Activated CD4-positive, alpha-beta T cell treated with anti-CD3 and anti-CD28 coated beads, Interleukin-10, Interleukin-2, amounts not matched to agents 100 ng/mL and 50 ng/mL, durations not matched to agents 16 hours and 8 hours (primary cell): ENCODE data around the gene CSPG5.

Source experiments
- DNase-seq: peaks from one replicate; pipeline ENCODE4 v3.0.0-alpha.2; 2020

CSPG5 gene, protein sequence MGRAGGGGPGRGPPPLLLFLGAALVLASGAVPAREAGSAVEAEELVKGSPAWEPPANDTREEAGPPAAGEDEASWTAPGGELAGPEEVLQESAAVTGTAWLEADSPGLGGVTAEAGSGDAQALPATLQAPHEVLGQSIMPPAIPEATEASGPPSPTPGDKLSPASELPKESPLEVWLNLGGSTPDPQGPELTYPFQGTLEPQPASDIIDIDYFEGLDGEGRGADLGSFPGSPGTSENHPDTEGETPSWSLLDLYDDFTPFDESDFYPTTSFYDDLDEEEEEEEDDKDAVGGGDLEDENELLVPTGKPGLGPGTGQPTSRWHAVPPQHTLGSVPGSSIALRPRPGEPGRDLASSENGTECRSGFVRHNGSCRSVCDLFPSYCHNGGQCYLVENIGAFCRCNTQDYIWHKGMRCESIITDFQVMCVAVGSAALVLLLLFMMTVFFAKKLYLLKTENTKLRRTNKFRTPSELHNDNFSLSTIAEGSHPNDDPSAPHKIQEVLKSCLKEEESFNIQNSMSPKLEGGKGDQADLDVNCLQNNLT

DNA sequence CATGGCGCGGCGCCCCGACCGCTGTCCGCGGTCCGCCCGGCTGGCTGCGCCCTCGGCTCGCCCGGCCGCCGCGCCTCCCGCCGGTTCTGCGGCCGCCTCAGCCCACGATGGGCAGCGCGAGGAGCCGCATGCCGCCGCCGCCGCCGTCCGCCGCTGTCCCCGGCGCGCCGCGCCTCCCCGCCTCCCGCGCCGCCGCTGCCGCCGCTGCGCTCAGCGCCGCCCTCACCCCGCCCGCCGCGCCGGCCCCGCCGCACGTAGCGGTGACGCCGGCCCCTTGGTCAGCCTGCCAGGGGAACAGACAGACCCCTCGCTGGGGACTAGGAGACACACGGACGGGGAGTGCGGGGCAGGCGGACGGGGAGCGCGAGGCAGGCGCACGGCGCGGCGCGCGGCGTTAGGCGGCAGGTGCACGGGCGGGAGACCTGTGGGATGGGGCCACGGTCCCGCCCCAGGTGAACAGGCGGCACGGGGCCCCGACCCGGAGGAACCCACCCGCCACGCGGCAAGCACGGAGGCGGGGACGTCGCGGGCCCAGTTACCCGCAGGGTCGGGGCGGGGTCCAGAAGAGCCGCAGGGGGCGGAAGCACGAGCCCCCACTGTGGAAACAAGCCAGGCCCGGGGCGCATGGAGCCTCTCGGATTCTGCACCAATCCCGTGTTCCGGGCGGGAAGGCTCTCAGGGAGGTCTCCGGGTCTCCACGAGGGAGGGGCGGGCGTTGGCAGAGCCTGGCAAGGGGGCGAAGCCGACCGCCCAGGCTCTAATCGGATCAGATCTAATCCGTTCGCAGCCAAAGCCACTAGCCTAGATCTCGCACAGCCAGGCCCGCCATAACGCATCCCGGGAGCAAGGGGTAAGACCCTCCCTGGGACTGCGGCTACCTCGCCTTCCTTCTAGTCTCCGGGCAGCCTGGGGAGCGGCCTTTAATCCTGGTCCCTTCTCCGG lies at the start of gene CSPG5:
CSPG5 (minus strand) TSS at position 175 of the 942 bp plus-strand sequence; CDS start at position 3, 172 bp downstream.
- peak; percentile 13 for DNase-seq

DNA sequence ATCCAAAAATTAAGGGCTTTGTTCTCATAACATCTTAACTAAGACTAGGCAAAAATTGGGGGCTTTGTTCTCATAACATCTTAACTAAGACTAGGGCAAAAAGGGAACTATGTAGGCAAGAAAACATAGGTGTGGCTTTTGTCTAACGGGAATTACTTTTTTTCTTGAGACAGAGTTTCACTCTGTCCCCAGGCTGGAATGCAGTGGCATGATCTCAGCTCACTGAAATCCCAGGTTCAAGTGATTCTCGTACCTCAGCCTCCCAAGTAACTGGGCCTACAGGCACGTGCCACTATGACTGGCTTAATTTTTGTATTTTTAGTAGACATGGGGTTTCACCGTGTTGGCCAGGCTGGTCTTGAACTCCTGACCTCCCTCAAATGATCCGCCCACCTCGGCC lies 49.8 kb upstream of the CSPG5 start:
- no peak for DNase-seq

DNA sequence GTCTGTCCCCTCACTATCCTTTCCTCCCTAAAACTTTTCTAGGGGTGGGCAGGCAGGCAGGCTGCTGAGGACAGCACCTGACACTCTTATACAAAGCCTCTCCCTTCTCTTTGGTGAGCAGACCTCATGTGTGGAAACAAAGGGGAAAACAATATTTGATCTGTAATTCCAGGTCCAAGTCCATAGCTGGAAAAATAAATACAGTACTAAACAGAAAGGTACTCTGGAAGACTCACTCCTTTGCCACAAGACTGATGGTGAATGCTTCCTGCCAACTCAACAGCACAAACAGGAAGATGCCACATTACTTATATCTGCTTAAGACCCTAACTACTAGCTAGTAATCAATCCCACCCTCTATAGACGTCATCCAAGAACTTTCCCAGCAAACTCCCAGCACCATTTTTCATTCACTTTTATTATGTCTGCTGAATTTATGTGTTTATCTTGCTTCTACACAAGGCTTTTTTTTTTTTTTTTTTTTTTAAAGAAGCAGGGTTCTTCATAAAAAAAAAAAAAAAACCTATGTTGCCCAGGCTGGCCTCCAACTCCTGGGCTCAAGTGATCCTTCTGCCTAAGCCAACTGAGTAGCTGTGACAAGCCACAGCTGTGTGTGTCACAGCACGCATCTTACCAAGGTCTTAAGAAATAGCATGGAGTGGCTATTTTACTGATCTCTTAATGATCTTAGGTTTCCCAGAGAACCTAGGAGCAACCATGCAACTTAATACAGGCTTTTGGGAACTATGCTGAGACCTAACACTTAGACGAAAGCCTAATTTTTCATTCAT lies 44.2 kb upstream of the CSPG5 start:
- DNase-seq: no peak

DNA sequence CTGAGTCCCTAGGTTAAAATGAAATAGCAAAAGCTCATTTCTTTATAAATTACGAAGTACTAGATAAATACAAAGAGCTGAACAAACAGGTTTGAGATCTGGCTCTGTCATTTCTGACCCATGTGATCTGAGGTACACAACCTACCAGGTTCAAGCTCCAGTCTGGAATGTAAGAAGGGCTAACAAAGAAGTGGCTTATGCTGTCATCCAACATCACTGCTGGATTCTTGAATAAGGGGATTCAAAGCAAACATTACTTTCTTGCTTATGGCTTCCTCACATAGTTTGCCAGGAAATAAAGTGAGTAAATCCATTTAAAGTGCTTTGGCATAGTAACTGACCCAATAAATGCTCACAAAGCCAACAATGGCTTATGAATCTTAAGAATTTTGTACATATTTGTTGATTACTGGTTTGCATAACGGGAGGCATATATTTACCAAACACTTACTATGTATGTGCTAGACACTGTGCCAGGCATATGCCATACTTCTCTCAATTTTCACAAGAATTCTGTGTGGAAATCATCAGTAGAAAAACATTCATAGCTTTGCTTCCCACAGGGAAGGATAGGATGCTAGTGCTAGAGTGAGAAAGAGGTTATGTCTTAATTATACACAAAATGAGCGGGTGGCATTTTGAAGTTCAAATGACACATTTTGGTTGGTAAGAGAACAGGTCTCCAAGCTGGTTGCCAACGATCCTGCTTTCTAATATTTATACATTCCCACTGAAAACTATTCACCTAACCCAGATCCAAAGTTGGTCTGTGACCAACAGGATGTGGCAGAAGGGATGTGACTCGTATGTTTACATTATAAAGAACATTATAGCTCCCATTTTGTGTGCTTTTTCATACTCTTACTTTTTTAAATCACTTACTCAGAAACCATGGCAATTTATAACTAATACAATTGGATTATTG lies 38.7 kb upstream of the CSPG5 start:
- no peak for DNase-seq

DNA sequence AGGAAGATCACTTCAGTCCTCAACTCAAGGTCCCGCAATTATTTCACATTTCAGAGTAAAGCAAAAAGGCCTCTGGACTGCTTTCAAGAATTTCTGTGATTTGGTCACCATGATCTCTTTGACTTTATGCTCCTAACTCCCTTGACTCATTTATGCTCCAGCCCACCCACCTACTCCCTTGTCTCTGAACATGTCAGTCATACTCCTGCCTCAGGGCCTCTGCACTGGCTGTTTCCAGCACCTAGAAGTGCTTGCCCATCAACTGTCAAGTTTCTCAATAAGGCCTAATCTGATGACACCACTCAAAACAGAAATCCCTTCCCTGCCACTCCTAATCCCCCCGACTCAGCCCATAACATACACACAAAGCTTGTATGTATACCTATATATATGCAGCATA lies 36.1 kb upstream of the CSPG5 start:
- DNase-seq: no peak

DNA sequence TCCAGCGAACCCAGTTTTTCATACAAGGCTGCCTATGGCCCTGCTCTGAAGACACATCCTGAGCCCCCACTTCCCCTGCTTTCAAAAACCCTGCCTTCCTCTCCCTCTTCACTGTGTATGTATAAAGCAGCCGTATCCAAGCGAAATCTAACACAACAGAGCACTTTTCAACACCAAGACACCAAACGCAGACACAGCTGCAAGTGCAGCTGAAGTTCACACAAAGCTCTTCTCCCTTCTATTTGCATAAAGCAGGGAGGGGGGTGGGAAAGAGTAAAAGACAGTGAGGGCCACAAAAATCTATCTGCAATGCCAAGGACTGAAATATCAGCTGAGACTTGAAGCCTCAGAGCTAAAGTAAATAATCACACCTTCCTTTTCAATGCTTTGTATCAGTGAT lies 35.1 kb upstream of the CSPG5 start:
- DNase-seq: no peak

DNA sequence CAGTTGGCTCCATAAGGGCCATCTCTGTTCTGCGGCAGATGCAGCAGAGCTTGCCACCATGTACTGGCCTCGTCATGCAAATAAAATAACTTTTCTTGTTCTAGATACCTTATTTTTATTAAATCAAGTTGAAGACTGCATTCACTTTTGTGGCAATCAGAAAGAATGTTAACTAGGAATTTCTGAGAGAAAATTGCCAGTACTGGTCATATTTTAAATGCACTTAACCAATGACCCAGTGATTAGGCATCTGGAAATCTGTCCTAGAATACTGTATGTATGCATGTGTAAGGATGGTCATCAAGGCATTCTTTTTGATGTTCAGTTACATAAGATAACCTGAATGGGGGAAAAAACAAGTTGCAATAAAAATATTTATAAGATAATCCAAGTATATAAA lies 34.2 kb upstream of the CSPG5 start:
- no peak for DNase-seq

DNA sequence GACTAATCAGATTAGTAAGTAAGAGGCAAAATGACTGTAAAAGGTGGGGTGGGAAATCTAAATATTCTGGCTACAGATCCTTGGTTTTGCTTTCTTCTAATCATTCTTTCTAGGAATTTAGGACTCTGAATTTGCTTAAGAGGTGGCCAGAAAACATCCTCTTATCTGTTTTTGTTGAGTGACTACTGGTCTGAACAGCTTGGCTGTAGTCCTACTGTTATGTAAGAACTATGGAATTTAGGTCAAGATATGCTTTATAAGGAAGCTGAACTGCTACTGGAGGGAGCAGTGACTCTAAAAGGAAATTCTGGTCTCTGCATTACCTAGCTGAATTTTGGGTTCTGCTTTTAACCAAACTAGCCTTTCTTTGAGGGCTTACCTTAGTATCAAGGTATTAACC lies 33.5 kb upstream of the CSPG5 start:
- no peak for DNase-seq

DNA sequence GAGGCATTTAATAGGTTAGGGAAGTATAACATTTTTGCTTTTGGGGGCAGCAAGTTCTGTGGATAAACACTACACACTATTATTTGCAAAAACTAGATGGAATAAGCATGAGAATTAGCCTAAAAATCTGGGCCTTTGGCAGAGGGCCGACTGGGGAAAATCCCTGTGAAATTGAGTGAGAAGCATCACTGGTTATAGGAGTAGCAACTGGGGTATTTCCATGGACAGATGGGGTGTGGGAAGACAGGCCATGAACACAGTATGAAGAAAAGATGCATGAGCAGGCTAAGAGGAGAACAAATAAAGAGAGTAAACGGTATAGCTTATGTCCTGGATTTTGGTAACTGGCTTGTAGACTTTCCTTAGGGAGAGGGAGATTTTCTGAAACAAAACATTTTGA lies 32.9 kb upstream of the CSPG5 start:
- no peak for DNase-seq

DNA sequence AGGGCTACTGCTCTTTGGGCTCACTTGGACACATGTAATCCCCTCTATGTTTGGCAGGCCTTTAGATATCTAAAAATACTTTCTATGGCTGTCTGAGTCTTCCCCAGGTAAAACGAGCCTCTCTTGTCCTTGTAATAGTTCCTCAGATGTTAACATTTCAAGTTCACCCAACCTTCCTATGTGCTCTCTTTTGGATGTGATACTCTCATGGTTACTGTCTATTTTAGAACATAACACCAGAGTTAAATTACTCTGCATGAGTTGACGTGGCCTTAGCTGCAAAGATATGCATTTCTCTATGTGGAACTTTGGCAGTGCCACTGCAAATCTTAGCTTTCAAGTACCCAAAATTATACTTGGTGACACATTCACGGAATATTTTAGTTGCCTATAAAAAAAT lies 31.9 kb upstream of the CSPG5 start:
- DNase-seq: no peak

DNA sequence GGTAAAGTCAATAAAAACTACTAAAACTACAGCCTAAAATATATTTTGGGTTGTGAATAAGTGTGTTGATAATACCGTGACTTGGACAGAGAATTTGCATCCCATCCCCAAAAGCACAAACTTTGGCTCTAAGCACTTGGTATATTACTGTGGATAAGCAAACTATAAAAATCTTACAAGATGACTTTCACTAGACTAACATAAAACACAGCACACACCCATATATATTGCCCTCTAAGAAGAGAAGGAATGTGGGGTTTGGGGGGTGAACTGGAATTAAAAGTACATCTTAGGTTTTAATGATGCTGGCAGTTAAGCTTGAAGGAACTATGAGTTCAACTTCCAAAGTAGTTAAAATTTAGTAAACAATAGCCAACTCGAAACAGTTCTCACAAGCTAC lies 28.7 kb upstream of the CSPG5 start:
- no peak for DNase-seq

DNA sequence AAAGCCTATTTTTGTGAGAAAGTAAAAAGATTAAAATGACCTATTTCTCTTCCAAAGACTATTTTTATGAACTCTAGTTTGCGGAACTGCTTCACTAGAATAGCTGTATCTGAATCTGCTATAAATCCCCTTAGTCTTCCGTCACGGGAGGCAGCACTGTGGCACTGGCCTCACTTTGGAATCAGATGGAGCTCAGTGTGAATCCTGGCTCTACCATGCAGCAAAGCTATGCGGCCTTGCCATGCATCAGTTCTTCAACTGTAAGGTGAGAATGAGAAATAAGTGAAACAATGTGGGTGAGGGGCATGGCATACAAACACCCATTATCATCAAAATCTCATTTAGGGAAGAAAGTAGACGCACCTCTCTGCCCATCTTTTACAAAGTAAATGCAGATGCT lies 27.5 kb upstream of the CSPG5 start:
- DNase-seq: no peak

DNA sequence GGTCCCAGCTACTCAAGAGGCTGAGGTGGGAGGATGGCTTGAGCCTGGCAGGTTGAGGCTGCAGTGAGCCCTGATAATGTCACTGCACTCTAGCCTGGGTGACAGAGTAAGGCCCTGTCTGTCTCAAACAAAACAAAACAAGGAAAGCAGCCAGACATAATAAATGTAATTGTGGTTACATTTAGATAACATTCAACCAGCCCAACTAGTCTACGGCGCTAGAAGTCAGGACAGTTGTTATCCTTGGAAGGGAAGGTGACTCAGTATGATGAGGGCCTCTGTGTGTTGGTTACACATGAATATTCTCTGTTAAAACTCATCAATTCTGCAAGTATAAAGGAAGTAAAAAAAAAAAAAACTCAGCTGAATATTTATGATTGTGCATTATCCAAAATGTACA lies 27.0 kb upstream of the CSPG5 start:
- no peak for DNase-seq

DNA sequence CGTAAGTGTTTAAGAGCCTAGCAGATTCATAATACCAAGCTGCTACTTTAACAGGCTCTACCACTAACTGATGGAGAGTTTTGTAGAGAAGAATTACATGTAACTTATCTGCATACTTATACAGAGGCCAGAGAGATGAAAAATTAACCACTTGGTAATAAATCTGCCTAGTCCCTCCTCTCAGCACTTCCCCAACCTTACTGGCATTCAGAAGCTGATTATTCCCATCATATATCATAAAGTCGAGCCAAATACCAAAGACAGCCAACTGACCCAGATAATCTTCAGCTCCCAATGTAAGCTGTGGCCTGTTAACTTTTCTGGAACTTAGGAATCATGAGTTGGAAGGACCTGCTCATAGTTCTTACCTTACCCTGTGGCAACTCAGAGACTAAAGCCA lies 25.5 kb upstream of the CSPG5 start:
- DNase-seq: no peak

DNA sequence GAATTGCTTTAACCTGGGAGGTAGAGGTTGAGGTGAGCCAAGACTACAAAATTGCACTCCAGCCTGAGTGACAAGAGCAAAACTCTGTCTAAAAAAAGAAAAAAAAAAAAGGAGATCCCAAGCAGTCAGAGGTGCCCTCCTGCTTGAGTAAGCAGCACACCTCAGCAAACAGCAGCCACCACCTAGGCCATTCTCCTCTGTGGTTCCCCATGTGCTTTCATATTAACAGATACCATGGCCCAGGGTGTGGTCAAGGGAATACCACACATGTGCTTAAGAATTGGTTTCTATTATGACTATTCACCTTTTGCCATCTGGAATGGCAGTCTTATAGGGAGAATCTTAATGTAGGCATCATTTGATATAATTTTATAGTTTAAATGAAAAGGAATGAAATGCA lies 24.7 kb upstream of the CSPG5 start:
- DNase-seq: no peak

DNA sequence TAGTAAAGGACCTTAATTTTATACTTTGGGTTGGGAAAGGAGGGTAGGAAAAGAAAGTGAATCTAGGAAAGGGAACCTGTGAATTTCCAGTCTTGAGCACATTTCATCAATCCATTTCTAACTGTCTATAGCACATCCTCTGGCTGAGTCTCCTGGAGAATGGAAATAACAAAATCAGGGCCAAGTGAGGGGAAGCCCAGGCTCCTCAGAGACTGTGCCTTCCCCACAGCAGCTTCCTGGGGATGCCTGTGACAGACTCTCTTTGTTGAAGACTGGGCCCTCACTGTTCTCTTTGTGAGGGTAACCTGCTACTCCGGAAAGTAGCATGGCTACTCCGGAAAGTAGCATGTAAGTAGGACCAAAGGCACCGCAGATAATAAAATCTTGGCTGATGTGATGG lies 22.6 kb upstream of the CSPG5 start:
- DNase-seq: no peak

DNA sequence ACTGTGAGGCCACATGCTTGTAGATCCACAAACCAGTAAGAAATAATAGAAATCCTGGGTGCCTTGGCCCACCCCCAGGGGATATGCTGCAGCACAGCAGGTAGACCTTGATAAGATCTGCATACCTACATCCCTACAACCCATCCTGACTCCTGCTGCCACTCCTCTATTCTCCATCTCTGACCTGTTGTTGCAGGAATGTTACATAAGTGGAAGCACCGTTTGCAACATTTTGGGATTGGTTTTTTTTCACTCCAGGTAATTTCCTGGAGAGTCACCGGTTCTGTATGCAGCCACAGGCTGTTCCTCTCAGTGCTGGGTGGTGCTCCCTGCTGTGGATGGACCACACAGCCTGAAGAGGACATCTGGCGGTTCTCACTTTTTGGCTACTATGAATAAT lies 16.1 kb upstream of the CSPG5 start:
- DNase-seq: no peak

DNA sequence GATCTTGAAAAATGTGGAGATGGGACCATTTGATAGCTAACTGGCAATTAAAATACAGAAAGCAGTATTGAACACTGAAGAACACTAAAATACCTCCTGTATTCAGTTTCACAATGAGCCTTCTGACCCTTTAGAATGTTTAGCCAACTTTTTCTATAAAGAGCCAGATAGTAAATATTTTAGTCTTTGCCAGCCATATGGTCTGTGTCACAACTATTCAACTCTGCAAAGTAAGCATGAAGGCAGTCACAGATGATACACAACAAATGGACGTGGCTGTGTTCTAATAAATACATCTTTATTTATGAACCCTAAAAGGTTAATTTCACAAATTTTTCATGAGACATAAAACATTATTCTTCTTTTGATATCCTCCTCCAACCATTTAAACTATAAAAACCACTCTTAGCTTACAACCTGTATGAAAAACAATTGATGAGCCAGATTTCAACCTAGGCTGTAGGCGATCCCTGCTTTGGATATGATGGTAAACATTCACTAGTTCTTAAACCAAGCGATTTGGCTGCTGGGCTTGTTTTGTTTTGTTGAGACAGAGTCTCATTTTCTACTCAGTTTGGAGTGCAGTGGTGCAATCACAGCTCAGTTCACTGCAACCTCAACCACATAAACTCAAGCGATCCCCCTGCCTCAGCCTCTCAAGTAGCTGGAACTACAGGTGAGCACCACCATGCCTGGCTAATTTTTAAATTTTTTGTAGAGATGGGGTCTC lies 13.6 kb upstream of the CSPG5 start:
- DNase-seq: no peak

DNA sequence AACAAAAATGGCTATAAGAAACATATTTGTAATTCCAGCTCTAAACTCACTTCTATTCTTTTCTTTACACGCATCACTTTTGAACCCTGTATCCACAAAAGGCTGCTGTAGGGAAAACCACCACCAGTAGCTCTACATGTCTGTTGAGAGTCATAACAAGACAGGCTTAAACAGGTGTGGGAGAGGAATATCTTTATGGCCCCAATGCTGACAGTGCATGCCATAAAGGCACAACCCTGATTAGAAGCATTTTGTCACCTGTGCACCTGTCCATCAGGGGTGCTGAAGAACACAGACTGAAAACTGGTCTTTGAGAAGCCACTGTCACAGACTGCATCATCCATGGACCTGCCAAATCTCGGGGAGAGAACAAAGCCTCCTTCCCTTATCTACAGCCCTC lies 11.6 kb upstream of the CSPG5 start:
- no peak for DNase-seq

DNA sequence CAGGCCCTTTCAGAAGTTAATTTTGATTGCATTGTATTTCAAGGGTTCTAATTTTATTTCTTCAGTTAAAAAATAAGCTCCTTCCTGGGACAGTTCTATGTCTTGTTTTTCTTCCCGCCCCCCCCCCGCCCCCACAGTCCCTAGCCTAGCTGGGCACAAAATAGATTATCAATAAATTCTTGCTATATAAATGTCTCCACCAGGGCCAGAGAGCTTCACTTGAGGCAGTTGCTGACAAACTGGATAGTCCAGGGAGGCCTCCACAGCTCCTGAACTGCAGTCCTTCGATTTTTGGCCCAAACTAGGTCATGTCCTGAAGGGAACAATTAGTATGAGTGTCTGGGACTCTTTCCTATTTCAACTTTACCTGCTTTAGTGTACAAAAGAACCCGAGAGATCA lies 9.9 kb upstream of the CSPG5 start:
- DNase-seq: no peak

DNA sequence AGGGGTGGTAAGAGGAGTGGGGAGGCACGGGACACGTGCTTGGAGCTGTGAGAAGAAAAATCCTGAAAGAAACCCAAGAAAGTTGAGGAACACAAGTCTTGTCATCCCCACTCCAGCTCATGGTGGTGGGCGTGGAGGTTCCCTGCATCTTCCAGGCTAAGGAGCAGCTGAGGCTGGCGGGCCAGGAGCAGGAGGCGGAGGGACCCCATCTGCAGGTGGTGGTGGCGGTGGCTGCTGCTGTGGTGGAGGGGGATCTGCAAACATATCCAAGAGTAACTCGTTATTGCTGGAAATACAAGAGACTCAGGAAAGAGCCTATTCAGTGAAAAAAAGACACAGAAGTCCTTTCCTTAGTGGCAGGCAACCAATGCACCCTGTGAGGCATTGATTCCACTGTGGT lies 9.4 kb upstream of the CSPG5 start:
- DNase-seq: no peak
